Stimulated activated CD4-positive, alpha-beta T cell treated with anti-CD3 and anti-CD28 coated beads, Interleukin-4, amount 100 ng/mL, for 1 hour (primary cell): ENCODE data around the gene PTHLH.

Source experiments
- DNase-seq: peaks from one replicate; pipeline ENCODE4 v3.0.0-alpha.2; 2020

Gene PTHLH

DNA sequence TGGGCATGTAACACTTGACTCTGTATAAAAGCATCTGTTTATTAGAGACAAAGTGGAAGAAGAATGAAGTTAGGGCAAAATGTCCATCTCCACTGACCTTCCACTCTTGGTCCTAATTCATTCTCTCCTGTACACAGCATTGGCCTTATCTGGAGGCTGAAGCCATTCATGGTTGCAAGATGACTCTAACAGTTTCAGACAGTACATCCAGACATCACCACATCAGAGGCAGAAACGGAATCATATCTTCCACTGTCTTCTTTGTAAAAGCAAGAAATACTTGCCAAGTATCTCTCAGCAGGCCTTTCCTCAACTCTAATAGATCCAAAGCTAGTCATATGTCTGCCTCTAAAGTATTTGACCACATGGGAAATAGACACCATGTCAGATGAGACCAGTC lies 41.1 kb downstream of the PTHLH start:
- DNase-seq: no peak

DNA sequence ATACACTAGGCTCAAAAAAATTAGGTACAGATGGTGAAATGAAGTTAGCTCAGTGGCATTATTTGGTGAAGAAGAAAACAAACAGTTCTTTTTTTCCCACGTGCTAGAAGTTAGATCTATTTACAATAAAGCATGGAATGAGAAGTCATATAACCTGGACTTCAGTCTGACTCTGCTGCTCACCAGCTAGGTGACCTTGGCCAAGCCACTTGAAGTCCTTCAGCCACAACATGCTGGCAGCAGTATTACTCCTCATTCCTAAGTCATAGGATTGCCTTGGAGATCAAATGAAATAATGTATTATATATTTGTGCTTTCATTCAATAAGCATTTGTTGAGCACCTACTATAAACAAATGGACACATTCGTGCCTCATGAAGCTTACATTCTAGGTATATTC lies 45.2 kb downstream of the PTHLH start:
- no peak for DNase-seq

DNA sequence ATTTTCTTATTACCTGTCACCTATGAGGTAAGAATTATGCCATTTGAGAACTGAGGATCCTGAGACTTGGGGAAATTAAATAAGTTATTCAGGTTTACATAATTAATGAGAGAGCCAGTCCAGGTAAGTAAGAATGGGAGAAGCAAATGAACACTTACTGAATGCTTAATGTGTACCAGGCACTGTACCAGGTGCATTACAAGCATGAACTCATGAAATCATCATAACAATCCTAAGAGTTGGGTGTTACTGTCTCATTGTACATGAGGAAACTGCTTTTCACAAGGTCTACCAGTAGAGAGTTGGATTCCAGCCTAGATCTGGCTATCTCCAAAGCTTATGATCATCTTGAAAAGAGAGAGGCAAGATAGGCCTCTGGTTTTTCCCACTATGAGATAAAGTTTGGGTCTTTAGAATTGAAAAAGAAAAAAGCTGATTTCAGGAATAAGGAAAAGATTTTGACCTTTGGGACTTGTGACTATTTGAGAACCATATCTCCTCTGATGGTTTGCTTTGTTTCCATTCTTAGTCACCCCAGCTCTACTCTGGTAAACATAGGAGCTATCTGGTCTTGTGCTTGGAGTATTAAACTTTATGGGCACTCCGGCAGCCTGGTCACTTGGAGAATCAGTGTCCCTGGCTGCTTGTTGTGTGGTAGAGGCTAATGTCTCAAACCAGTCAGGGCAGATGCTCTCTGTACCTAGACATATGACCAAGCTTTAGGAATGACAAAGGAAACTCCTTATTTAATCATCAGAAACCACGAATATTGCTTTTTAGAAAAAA lies 48.0 kb downstream of the PTHLH start:
- no peak for DNase-seq

DNA sequence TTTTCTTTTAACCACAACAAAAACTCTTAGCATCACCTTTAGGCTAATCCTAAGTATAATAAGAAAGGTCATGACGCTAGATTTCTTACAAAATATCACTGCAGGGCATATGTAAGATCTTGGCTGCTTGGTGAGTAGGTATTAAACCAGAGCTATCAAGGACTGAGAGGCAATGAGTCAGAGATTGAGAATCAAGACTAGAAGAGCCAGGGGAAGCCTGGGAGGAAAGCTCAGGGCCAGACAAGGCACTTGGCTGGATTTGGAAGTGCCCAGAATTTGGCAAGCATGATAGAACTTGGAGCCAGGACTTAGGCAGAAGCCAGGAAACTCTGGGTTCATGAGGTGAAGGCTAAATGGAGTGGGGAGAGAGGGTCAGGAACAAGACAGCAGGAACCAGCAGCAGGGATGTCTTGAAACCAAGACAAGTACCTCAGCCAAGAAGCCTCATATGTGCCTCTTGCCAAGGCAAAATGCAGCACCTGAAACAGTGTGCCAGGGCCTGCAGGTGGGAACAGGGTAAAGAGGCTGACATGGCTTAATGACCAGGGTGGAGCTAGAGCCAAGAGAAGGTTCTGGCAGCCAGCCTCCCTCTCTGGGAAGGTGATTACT lies 49.9 kb downstream of the PTHLH start:
- no peak for DNase-seq

DNA sequence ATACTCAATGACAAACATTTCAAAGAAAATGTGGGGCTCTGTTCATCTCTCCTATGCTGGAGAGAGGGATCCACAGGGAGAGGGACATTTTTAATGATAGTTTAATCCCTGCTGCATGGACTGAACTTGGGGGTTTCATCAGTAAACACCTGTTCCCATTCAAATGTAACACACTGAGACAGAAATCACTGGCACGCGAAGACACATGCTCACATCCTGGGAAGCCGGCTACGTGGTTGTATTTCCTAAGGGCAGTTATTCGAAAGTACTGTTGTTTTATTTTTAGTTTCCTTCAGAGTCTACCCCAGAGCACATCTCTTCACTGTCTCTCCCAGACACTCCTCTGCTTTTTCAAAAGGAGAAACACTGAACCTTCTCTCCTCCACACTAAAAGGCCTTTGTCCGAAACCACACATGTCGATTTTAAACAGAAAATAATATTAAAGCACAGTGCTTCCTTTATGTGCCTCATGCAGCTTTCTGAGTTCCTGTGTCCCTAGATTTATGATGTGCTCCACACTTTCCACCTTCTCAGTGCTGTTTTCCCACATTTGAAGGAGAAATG lies 52.8 kb downstream of the PTHLH start:
- DNase-seq: no peak

DNA sequence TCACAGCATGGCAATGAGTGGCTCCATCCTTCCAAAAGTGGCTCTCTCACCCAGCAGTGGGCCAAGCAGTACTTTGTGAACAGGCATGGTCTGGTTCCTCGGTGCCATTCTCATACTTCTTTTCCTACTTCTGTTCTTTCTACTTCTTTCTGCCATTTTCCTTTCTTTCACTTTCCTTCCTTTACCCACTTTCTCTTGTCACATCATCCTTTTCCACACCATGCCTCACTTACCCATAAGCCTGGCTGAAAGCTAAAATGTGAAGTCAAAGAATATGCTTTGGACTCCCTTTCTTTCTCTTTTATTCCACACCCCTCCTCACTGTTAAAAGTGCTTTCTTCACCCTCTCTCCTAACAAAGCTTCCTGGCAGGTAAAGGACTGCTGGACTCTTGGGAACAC lies 57.0 kb downstream of the PTHLH start:
- no peak for DNase-seq

DNA sequence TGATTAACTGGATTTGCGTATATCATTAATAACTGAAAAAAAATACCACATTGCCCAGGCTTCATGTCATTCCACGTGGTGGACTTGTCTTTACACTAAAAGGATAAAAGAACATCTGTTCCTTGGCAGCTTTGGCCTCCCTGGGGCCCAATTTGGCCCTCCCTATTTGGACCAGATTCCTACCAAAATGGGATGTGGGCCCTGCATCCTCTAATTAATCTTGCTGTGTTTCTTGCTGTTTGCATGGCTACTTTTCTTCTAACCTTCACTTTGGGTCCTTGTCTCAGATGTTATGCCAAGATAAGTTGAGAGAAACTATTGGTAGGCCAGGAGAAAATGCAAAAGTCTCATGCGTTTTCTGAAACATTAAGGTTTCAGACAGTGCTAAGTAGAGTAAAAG lies 57.5 kb downstream of the PTHLH start:
- DNase-seq: no peak

DNA sequence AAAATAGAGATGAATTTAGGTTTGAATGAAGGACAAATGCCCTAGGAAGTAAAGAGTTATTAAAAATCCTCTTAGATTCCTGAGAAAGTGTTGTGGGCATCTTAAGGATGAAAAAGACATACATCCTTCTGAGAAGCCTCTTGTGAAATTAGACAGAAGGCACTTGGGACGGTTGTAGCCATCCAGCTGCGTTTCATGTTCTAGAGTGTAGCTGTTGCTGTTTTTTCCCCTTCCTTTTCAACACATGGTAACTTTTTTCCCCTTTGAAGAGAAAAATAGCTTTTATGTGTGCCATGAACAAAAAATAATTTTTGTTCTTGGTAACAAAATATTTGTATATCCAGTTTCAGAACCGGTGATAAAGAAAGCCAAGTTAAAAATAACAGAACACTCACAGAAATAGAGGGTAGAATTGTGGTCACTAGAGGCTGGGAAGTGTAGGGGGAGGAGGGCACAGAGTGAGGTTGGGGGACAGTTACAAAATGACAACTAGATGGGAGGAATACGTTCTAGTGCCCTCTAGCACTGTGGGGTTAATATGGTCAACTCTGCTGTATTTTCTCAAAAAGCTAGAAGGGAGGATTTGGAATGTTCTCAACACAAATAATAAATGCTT lies 58.4 kb downstream of the PTHLH start:
- DNase-seq: no peak

DNA sequence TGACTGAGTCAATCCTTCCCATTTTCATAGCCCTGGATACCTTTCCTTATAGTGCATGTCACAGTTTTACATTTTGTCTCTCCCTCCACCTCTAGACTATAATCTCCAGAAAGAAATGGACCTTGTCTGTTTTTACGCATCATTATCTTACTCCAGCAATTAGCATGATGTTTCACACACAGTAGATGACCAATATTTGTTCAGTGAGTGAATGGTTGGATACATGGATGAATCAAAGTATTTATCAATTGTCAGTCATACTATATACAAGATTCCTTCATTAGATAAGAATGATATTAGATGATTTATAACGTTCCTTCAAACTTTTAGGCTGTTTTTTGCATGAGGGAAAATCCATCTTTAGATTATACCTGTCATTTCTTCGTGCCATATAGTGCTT lies 61.1 kb downstream of the PTHLH start:
- no peak for DNase-seq
